Activated naive CD4-positive, alpha-beta T cell treated with anti-CD3 and anti-CD28 coated beads, Interleukin-2, amount 50 U/mL, for 16 hours (primary cell): ENCODE data around the gene MBLAC1.
A peak's percentile ranks its signal among the peaks of the same experiment; 100 is the strongest.

ENCODE experiments used
- DNase-seq: peaks from one replicate; pipeline ENCODE4 v3.0.0-alpha.2; 2020

The MBLAC1 gene

DNA sequence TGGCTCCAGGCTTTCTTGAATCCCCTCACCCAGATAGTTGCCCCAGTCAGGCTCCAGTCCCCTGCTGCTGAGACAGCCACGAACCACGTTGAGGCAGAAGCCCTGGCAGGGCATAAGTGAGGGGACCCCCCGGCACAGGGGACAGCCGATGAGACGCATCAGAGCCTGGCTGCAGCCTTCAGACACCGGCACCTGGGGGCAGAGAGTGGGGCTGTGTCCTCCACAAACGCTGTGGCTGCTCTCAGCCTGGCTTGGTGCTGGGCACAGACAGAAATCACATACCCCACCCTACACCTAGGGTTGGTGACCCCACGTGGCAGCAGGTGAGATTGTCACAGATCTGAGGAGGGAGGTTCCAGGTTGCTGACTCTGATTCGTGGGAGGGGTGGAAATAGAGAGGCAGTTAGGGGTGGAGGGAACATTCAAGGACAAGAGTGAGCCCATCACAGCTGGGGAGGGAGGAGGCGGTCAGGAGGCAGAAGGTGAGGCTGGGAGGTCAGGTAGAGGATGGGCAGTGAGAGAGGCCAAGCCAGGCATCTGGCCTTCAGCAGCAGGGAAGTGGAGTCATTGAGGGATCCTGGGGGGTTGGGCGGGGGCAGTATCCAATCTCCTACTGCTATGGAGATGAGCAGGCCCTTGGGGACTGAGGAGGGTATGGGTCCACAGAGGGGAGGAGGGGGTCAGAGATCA is 47.2 kb downstream of the MBLAC1 start:
- no peak for DNase-seq

DNA sequence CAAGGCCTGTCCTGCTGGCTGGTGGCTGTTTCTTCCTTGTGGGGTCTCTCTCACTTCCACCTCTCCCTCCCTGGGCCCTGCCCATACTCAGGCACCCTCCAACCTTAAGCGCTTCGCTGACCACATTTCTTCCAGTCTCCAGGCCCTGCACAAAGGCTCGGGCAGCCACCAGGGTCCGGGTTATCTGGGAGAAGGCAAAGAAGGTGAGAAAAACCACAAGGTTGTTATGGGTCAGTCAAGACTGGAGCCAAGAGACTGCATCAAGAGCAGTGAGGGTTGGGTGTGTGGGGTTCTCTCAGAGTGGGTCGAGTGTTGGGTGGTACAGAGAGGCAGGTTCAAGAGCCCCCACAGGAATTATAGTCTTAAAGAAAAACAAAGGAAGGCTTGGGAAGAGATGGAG is 47.8 kb downstream of the MBLAC1 start:
- no peak for DNase-seq

DNA sequence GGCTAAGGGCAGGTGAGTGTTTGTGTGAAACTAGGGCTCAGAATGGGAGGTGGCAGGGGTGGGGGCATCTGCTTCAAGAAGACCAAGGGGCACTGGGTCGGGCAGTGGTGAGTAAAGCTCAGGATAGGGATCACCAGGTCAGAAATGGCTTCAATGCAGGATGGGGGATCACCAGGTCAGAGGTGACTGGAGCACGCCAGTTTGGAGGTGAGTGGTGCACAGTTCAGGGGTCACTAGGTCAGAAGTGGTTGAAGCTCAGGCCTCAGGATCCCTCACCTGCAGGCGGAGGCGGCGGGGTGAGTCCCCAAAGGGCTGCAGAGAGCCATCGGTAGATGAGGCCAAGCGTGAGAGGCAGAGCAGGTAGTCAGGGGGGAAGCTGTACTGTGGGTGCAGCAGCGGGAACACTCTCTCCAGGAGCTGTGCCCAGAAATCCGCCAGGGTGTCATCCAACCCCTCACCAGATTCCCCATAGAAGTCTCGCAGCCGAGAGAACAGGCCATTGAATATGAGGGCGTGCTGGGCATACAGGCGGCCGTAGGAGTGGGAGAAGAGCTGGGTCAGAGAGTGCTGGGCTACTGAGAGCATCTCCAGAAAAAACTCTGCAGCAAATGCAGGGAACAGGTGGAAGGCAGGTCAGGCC is 48.6 kb downstream of the MBLAC1 start:
- DNase-seq: no peak

DNA sequence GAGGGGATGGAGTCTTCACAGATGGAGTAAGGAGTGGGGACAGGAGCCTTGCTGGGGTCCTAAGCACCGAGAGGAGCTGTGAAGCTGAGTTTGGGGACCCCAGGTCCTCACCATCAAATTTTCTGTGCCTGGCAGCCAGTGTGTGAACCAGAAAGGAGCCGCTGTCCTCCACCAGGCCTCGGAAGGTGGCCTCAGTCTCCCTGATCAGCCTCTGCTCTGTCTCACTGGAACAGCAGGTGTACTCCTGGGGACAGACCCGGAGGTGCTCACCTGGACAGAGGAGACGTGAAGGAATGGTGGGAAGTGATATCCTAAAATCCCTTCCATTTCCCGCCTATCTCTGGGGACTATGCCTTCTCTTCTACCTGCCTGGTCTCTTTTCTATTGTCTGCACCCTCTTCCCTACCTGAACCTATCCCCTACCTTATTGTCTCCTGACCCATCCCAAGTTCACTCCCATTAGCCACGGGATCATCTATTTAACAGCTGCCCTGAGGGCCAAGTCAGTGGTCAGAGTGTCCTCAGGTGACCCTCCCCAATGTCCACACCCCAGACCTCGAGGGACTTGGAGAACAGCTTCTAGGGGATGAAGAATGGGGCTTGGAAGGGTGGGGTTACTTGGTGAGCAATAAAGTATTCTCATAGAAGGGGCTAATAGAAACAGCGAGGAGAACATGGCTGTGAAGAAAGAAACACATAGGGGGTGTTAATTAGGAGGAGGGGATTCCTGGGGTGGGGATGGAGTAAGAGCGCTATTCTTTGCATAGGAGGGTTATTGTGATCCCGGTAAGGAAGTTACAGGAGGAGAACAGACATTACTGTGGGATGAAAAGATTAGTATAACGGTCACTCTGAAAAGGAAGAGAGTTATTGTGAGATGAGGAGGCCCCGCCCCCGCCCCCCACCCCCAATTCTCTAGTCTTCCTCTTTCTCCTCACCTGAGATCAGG is 49.6 kb downstream of the MBLAC1 start:
- no peak for DNase-seq

DNA sequence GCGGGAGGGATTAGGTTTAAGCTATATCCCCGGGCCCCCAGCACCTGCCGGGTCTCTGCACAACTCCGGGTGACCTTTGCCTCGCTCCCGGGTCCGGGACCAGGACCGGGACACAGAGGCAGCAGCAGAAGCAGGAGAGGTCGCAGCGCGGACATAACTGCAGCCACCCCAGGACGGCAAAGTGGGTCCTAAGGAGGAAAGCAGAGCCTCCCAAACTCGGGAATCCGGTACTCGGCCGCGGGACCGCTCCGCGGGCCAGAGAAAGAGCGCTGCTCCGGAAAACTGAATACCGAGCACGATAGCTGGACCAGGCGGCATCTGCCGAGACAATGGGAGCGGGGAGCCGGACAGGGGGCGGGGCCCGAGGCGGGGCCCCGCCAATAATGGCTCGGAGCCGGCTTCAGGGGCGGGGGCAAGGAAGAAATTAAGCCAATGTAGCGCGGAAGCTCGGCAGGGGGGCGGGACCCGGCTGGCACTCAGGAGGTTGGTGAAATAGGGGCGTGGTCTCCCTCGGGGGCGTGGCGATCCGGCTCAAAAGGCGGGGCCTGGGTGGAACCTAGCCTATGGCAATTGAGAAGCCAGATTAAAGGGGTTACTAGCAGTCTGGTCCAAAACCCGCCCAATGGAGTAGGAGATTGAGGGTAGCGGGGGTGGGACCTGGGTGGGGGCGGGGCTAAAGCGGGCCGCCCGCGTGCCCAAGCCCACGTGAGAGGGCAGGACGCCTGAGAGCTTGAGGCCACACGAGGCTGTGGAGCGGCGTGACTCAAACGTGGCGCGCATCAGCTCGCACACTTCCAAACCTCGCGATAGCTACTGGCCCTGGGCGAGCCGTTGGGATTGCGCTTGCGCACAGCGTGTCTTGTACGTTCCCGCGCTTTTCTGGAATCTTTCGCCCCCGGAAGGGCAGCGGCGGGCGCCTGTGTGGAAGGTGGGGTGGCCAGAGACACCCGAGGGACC is 50.6 kb downstream of the MBLAC1 start, which contains the start of the genes GPC2 and STAG3:
Gene GPC2 (minus strand): TSS at position 337 of the 957 bp plus-strand sequence. CDS start 182 bp downstream, at position 155.
Gene STAG3 (plus strand): TSS at position 874 of the 957 bp plus-strand sequence. CDS start 2,639 bp downstream, outside the sequence.
- peak; percentile 98 for DNase-seq
